Nephron (organoid): ENCODE measurements around the gene DLGAP1.
A peak's percentile ranks its signal among the peaks of the same experiment; 100 is the strongest.

ENCODE experiments used
- H3K27ac Mint-ChIP-seq, 3 experiments: 2 replicates each; pipeline ENCODE4 v1.8.0; 2020; ENCODE audit warnings: mixed read lengths in 3 of 3, mild to moderate bottlenecking in 2 of 3, moderate library complexity in 1 of 3
- H3K27me3 Mint-ChIP-seq: 2 replicates; pipeline ENCODE4 v1.8.0; 2021; ENCODE audit warnings: low read depth, mild to moderate bottlenecking, moderate library complexity, mixed read lengths
- H3K36me3 Mint-ChIP-seq: 2 replicates; pipeline ENCODE4 v1.8.0; 2020; ENCODE audit warnings: low read depth, mixed read lengths
- H3K4me1 Mint-ChIP-seq: 2 replicates; pipeline ENCODE4 v1.8.0; 2020; ENCODE audit warnings: mixed read lengths
- H3K4me3 Mint-ChIP-seq, 3 experiments: 2 replicates each; pipeline ENCODE4 v1.8.0; 2020; ENCODE audit warnings: mild to moderate bottlenecking in 3 of 3, mixed read lengths in 3 of 3, moderate library complexity in 2 of 3
- H3K9me3 Mint-ChIP-seq: 2 replicates; pipeline ENCODE4 v1.8.0; 2020; ENCODE audit warnings: mixed read lengths
- TF ChIP-seq, protein P1 (sequence below), 3 experiments: fragments of 200-600 bp; sonication (generic); IDR thresholded peaks; one replicate each; pipeline ENCODE4 v1.5.0; 2021; ENCODE audit warnings: antibody characterized with exemption in 3 of 3; ENCODE audit not compliant: unreplicated experiment in 3 of 3

DLGAP1 gene

GRCh38 chr18:3808985-3809780, 645.9 kb downstream of the DLGAP1 start:
- H3K27me3 Mint-ChIP-seq, result no peaks in the 10 kb centered on the region
- no peak overlapping the region for H3K27ac Mint-ChIP-seq
- no peaks in the 10 kb centered on the region for H3K4me1 Mint-ChIP-seq
- no peaks in the 10 kb centered on the region for H3K9me3 Mint-ChIP-seq
- H3K36me3 Mint-ChIP-seq, result peaks cover 7% of the 10 kb centered on the region
- TF ChIP-seq, protein P1, sequence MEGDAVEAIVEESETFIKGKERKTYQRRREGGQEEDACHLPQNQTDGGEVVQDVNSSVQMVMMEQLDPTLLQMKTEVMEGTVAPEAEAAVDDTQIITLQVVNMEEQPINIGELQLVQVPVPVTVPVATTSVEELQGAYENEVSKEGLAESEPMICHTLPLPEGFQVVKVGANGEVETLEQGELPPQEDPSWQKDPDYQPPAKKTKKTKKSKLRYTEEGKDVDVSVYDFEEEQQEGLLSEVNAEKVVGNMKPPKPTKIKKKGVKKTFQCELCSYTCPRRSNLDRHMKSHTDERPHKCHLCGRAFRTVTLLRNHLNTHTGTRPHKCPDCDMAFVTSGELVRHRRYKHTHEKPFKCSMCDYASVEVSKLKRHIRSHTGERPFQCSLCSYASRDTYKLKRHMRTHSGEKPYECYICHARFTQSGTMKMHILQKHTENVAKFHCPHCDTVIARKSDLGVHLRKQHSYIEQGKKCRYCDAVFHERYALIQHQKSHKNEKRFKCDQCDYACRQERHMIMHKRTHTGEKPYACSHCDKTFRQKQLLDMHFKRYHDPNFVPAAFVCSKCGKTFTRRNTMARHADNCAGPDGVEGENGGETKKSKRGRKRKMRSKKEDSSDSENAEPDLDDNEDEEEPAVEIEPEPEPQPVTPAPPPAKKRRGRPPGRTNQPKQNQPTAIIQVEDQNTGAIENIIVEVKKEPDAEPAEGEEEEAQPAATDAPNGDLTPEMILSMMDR (IDR thresholded peaks at IDR 0.05; ENCODE audit: unreplicated experiment in 3 of 3), result no peak
- no peak overlapping the region for H3K4me3 Mint-ChIP-seq

- no peaks in the 10 kb centered on the region for H3K27me3 Mint-ChIP-seq
- H3K4me3 Mint-ChIP-seq, result no peak overlapping the region
- no peaks in the 10 kb centered on the region for H3K9me3 Mint-ChIP-seq
- no peak overlapping the region for H3K27ac Mint-ChIP-seq
- H3K36me3 Mint-ChIP-seq, result peaks cover 4% of the 10 kb centered on the region
- TF ChIP-seq, protein P1 (IDR thresholded peaks at IDR 0.05; ENCODE audit: unreplicated experiment in 3 of 3), result no peak
- no peaks in the 10 kb centered on the region for H3K4me1 Mint-ChIP-seq
Observed at GRCh38 chr18:3806656-3807055, 648.5 kb downstream of the DLGAP1 start.

DNA sequence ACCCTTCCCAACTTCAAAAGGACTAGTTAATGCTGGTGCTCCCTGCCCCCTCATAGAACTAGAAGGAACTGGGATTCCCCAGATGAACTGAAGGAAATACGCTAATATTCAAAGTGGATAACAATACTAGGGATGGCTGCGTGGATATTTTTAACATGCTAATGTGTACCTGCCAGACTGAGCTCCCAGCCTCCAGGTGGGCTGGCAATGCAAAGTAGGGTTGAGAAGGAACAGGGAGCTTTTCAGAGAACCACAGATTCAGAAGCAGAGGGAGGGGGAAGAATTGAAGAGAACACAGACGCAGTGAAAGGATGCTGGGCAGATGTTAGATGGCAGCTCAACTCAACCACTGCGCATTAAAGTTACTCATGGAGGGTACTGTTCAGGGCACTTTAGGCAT, 650.8 kb downstream of the DLGAP1 start:
- H3K4me3 Mint-ChIP-seq, result no peak overlapping the region
- H3K9me3 Mint-ChIP-seq, result no peaks in the 10 kb centered on the region
- TF ChIP-seq, protein P1 (IDR thresholded peaks at IDR 0.05; ENCODE audit: unreplicated experiment in 3 of 3), result no peak
- no peaks in the 10 kb centered on the region for H3K36me3 Mint-ChIP-seq
- H3K27me3 Mint-ChIP-seq, result no peaks in the 10 kb centered on the region
- peaks cover 8% of the 10 kb centered on the region for H3K4me1 Mint-ChIP-seq
- H3K27ac Mint-ChIP-seq, result no peak overlapping the region

GRCh38 chr18:3803350-3803749, 651.8 kb downstream of the DLGAP1 start:
- TF ChIP-seq, protein P1 (IDR thresholded peaks at IDR 0.05; ENCODE audit: unreplicated experiment in 3 of 3), result no peak
- Mint-ChIP-seq H3K4me3 (no peak overlapping the region), H3K27me3 (no peaks in the 10 kb centered on the region), H3K27ac (no peak overlapping the region), H3K36me3 (no peaks in the 10 kb centered on the region), H3K9me3 (no peaks in the 10 kb centered on the region), H3K4me1 (peaks cover 8% of the 10 kb centered on the region)

GRCh38 chr18:3799515-3799914, 655.6 kb downstream of the DLGAP1 start:
- H3K27me3 Mint-ChIP-seq, result peaks cover 8% of the 10 kb centered on the region
- H3K27ac Mint-ChIP-seq, result peak overlapping the region; percentile 39 to 91 (median 90)
- no peak overlapping the region for H3K4me3 Mint-ChIP-seq
- H3K36me3 Mint-ChIP-seq, result no peaks in the 10 kb centered on the region
- TF ChIP-seq, protein P1 (IDR thresholded peaks at IDR 0.05; ENCODE audit: unreplicated experiment in 3 of 3), result no peak
- no peaks in the 10 kb centered on the region for H3K9me3 Mint-ChIP-seq
- peaks cover 19% of the 10 kb centered on the region for H3K4me1 Mint-ChIP-seq

- TF ChIP-seq, protein P1 (IDR thresholded peaks at IDR 0.05; ENCODE audit: unreplicated experiment in 3 of 3), result no peak
- peaks cover 26% of the 10 kb centered on the region for H3K4me1 Mint-ChIP-seq
- no peaks in the 10 kb centered on the region for H3K36me3 Mint-ChIP-seq
- peaks cover 12% of the 10 kb centered on the region for H3K27me3 Mint-ChIP-seq
- peak overlapping the region in 1 of 3 experiments; percentile 42 for H3K4me3 Mint-ChIP-seq
- H3K27ac Mint-ChIP-seq, result peak overlapping the region; percentile 80 to 96 (median 86)
- H3K9me3 Mint-ChIP-seq, result no peaks in the 10 kb centered on the region
Observed at GRCh38 chr18:3798032-3798431, 657.1 kb downstream of the DLGAP1 start.
